GM23338 (cell line): ENCODE results near the gene SLC35B1.

Experiments used
- CTCF ChIP-seq, 2 experiments: fragments of 200-600 bp in 1 of 2; sonication (generic) in 1 of 2; conservative IDR thresholded peaks; 2 replicates each; pipeline versions ENCODE4 v1.5.1 to v1.6.1; 2016 to 2017; ENCODE audit warnings: antibody characterized with exemption in 2 of 2, low read depth in 2 of 2, mild to moderate bottlenecking in 2 of 2, moderate library complexity in 1 of 2
- ETS1 ChIP-seq: IDR thresholded peaks from 2 replicates; pipeline ENCODE4 v1.6.1; 2016; ENCODE audit warnings: antibody characterized with exemption
- EZH2 ChIP-seq: fragments of 200-600 bp; sonication (generic); IDR thresholded peaks from one replicate; pipeline ENCODE4 v1.8.0; 2017; ENCODE audit warnings: antibody characterized with exemption, mild to moderate bottlenecking, low read depth; ENCODE audit not compliant: unreplicated experiment
- EZH2phosphoT487 ChIP-seq: fragments of 200-600 bp; sonication (generic); IDR thresholded peaks from one replicate; pipeline ENCODE4 v1.8.1; 2018; ENCODE audit warnings: antibody characterized with exemption; ENCODE audit not compliant: unreplicated experiment
- JUNB ChIP-seq: IDR thresholded peaks from one replicate; pipeline ENCODE4 v1.6.1; 2016; ENCODE audit warnings: antibody characterized with exemption; ENCODE audit not compliant: unreplicated experiment
- NANOG ChIP-seq: IDR thresholded peaks from 2 replicates; pipeline ENCODE4 v1.6.1; 2016; ENCODE audit warnings: antibody characterized with exemption, borderline replicate concordance
- POLR2AphosphoS5 ChIP-seq: IDR thresholded peaks from 2 replicates; pipeline ENCODE4 v1.6.1; 2016; ENCODE audit warnings: antibody characterized with exemption, low read depth
- REST ChIP-seq: IDR thresholded peaks from one replicate; pipeline ENCODE4 v1.6.1; 2018; ENCODE audit warnings: antibody characterized with exemption; ENCODE audit not compliant: unreplicated experiment
- STAT1 ChIP-seq: IDR thresholded peaks from one replicate; pipeline ENCODE4 v1.6.1; 2016; ENCODE audit warnings: antibody characterized with exemption; ENCODE audit not compliant: unreplicated experiment
- ZNF114 ChIP-seq: fragments of 250-450 bp; sonication (Bioruptor Pico); IDR thresholded peaks from 2 replicates; pipeline ENCODE4 v1.5.0; 2020; ENCODE audit warnings: mild to moderate bottlenecking, moderate library complexity

- TF ChIP-seq CTCF (conservative IDR thresholded peaks at IDR 0.05; ENCODE audit: low read depth in 2 of 2), result no peak
- TF ChIP-seq POLR2AphosphoS5, result no peak
- TF ChIP-seq EZH2, result no peak
- no peak for TF ChIP-seq ETS1
- no peak for TF ChIP-seq EZH2phosphoT487
- TF ChIP-seq JUNB, result no peak
- no peak for TF ChIP-seq REST
- no peak for TF ChIP-seq STAT1
- TF ChIP-seq ZNF114 (CRISPR knock-in tag), result no peak
- TF ChIP-seq NANOG, result no peak
Observed at GRCh38 chr17:49700960-49701359, 6.8 kb downstream of the SLC35B1 start.
